ENCODE measurements around the gene WDR86. TPM values are rescaled to one million over a fixed set of nuclear protein-coding genes. Genes with fewer than 3 reads are reported as not detected.

The WDR86 gene
- 17.6 and 19.1 TPM in 2 replicates for total RNA-seq

GRCh38 chr7:151409667-151410404 is at the start of gene WDR86:
Gene WDR86 (minus strand): TSS chr7:151410038. CDS start chr7:151409589, 449 bp downstream.

GRCh38 chr7:151439855-151440798 is 30.3 kb upstream of the WDR86 start, which contains the start of gene CRYGN:
Gene CRYGN (minus strand): TSS chr7:151440141. CDS start chr7:151439917, 224 bp downstream.

GRCh38 chr7:151341357-151342101 is 68.3 kb downstream of the WDR86 start, which contains the start of gene NUB1:
Gene NUB1 (plus strand): TSS chr7:151341812. CDS start chr7:151345350, 3,538 bp downstream.

Other genes with a start within 250 kb of the WDR86 start
- not detected in 2 replicates for gene GBX1, start 242.3 kb downstream of the WDR86 start, total RNA-seq
- not detected in 2 replicates for gene ASB10, start 222.8 kb downstream of the WDR86 start, total RNA-seq
- not detected in 2 replicates for gene H2BK1, start 199.6 kb downstream of the WDR86 start, total RNA-seq
- 69.5 and 72.6 TPM in 2 replicates for gene ABCF2, start 182.8 kb downstream of the WDR86 start, total RNA-seq
- 69.8 and 70.6 TPM in 2 replicates for gene CHPF2, start 177.6 kb downstream of the WDR86 start, total RNA-seq
- 19.0 and 51.0 TPM in 2 replicates for gene SMARCD3, start 161.3 kb downstream of the WDR86 start, total RNA-seq
- gene NUB1, start 68.2 kb downstream of the WDR86 start, total RNA-seq, result 50.3 and 57.4 TPM in 2 replicates
- not detected in 2 replicates for gene CRYGN, start 30.1 kb upstream of the WDR86 start, total RNA-seq
- gene RHEB, start 109.9 kb upstream of the WDR86 start, total RNA-seq, result 77.8 and 107 TPM in 2 replicates

All from myometrial cell (primary cell).